ENCODE measurements around the gene MYL10. TPM values are rescaled to one million over a fixed set of nuclear protein-coding genes. Genes with fewer than 3 reads are reported as not detected.

The MYL10 gene
- polyA plus RNA-seq, 4 donors = 0.18 to 0.73 (median 0.34) TPM

DNA sequence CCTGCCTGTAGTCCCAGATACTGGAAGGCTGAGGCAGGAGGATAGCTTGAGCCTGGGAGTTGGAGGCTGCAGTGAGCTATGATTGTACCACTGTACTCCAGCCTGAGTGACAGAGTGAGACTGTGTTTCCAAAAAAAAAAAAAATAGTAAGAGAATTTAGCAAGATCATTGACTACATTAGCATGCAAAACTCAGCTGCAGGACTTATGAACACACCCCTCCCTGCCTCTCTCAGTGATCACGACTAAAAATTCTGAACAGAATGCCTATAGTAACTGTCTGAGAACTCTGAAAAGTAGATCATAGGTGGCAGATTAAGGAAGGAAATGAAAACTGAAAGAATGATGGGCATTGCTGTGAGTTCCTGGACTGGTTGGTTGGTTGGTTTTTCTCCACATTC, 50.5 kb downstream of the MYL10 start:
- no peak for DNase-seq (ENCODE audit: low read depth in 4 of 4, low spot score in 3 of 4)

- DNase-seq (ENCODE audit: low read depth in 4 of 4, low spot score in 3 of 4) = no peak
Observed at GRCh38 chr7:101576998-101577397, 52.1 kb downstream of the MYL10 start.

GRCh38 chr7:101575721-101576120, 53.4 kb downstream of the MYL10 start:
- DNase-seq (ENCODE audit: low read depth in 4 of 4, low spot score in 3 of 4) = no peak

GRCh38 chr7:101575168-101575567, 53.9 kb downstream of the MYL10 start:
- DNase-seq (ENCODE audit: low read depth in 4 of 4, low spot score in 3 of 4) = no peak

DNA sequence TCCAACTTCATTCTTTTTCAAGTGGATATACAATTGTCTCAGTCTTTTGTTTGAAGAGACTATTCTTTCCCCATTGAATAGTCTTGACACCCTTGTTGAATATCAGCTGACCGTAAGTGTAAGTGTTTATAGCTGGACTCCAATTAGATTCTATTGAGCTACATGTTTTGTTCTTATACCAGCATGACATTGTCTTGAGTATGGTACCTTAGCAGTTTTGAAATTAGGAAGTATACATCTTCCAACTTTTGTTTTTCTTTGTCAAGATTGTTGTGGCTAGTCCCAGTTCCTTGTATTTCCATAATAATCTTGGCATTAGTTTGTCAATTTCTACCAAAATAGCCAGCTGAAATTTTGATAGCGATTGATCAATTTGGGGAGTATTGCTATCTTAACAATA, 56.9 kb downstream of the MYL10 start:
- DNase-seq (ENCODE audit: low read depth in 4 of 4, low spot score in 3 of 4) = no peak

- DNase-seq (ENCODE audit: low read depth in 4 of 4, low spot score in 3 of 4) = no peak
Observed at GRCh38 chr7:101567230-101567629, 61.9 kb downstream of the MYL10 start.

DNA sequence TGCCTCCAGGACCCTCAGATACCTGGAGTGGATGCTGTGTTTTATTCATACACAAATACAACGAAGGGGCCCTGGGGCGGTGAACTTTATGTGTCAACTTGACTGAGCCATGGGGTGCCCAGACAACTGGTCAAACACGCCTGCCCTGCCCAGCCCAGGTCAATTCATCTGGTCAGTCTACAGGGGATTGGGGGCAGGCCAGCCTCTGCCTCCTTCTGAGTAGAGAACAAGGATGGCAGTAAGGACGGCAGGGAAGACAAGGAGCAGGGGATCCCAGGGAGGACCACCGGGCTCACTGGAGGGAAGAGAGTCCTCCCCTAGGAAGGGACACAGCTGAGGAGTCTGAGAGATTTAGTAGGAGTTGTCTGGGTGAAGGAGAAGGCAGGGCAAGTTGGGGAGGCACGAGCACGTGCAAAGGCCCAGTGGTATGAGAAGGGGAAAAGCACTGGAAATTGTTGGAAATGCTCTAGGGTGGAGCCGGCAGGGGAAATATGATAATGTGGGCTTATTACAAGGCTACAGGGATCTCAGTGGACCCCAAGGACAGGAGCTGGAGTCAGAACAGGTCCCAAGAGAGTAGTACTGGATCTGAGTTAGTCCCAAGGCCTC, 63.4 kb downstream of the MYL10 start:
- DNase-seq (ENCODE audit: low read depth in 4 of 4, low spot score in 3 of 4) = no peak

DNA sequence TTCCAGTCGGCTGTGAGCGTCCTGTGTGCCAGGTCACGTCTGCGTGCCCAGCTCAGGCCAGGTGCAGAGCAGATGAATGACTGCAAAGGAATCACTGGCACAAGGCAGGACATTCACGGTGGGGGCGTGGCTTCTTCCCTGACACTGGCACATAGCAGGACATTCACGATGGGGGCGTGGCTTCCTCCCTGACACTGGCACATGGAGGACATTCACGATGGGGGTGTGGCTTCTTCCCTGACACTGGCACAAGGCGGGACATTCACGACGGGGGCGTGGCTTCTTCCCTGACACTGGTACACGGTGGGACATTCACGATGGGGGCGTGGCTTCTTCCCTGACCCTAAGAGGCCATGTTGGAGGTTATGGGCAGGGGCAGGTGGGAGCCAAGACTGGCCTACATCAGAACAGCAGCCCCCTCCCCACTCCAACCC, 64.3 kb downstream of the MYL10 start:
- DNase-seq (ENCODE audit: low read depth in 4 of 4, low spot score in 3 of 4) = no peak

GRCh38 chr7:101563943-101564777, 64.9 kb downstream of the MYL10 start:
- DNase-seq (ENCODE audit: low read depth in 4 of 4, low spot score in 3 of 4) = no peak

Other genes starting within 250 kb of the MYL10 start
- 100 to 1,000 TPM in 3 of 4 donors, 10 to 100 TPM in 1; 93.0 to 111 (median 107) TPM for gene CUX1, start 188.3 kb upstream of the MYL10 start, polyA plus RNA-seq (ENCODE audit: insufficient read length in 4 of 4)